Cardiac septum (tissue), 1 donor: ENCODE results near the gene EXOC6. TPM values are rescaled to one million over a fixed set of nuclear protein-coding genes. Genes with fewer than 3 reads are reported as not detected.

ENCODE experiments used
- DNase-seq: peaks from one replicate; pipeline ENCODE4 v3.0.0-alpha.2; 2020; ENCODE audit warnings: low spot score
- intact Hi-C: fragments of 100-400 bp; cut with DNase I; formaldehyde crosslinking; loops from one replicate; pipeline ENCODE4 v1.14.0; 2022
- total RNA-seq: library from RNA; stranded (reverse); fragmentation: NEBNext Ultra II Directional; extraction: Animal tissue kit (Norgen Biotek cat#: 25700); gene quantifications from one replicate; pipeline ENCODE4 v1.2.1, GENCODE V29; 2021
- donor health status: DM: no; HTN: no; CAD: no.

The EXOC6 gene
- total RNA-seq, 1 donor from 2014 or later = 9.9 TPM

GRCh38 chr10:93059975-93060886 lies 211.9 kb downstream of the EXOC6 start, which contains the start of gene CYP26C1:
Gene CYP26C1 (plus strand): TSS chr10:93060798. CDS start chr10:93061264, 466 bp downstream.
- intact Hi-C loops = no loop called here
- DNase-seq = no peak

DNA sequence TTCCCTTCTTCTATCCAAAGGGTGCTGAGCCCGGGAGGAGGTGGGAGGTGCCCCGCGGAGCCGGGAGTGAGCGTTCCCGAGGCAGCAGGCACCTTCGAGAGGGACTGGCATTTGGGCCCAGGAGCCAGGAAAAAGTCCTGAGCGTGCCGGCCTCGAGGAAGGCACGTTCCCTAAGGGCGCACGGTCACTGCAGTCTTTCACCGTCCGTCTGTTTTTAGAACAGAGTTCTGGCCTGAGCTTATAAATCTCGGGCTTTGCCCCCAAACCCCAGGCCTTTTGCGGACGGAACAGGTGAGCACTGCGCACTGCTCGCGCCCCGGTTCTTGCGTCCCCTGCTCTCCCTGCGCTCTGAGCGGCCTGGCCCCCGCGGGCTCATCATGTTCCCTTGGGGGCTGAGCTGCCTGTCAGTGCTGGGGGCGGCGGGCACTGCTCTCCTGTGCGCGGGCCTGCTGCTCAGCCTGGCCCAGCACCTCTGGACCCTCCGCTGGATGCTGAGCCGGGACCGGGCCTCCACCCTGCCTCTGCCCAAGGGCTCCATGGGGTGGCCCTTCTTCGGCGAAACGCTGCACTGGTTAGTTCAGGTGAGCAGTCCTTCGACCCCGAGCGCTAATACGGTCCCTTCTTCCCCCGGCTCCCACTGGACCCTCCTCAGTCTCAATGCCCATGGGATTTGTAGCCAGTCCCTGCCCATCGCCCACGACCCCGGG lies 212.7 kb downstream of the EXOC6 start:
- DNase-seq = no peak
- intact Hi-C loops = no loop called here

DNA sequence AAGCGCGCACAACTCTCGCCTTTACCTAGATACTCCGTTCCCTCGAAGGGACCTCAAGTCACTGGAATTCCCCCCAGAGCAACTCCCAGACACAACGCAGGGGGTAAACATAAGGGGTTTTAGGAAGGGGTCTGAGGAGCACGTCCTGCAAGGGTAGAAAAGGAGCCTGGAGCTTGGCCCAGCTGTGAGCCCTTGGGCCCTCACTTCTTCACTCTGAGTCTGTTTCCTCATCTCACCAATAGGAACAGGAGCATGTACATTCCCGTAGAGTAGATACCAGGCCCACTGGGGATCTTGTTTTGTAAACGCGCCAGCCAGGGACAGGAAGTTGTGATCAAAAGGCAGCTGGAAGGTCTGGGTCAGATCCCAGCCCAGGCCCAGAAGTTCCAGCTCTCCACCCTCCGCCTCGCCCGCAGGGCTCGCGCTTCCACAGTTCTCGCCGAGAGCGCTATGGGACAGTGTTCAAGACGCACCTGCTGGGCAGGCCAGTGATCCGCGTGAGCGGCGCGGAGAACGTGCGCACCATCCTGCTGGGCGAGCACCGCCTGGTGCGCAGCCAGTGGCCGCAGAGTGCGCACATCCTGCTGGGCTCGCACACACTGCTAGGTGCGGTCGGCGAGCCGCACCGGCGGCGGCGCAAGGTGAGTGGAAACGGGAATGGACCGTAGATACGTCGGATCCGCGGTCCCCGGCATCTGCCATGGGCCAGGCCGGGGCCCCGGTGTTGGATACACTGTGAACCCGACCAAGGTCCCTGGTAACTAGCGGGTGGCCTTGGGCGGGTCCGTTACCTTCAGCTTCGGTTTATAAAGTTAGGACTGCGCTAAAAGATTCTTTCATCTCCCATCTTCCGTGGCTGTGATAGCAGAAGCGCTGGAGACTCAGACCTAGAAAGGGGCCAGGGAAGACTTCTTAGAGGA lies 213.5 kb downstream of the EXOC6 start:
- intact Hi-C loops = no loop called here
- no peak for DNase-seq

- intact Hi-C loops = no loop called here
- no peak for DNase-seq
These were observed 214.3 kb downstream of the EXOC6 start for GRCh38 chr10:93062514-93063143.

DNA sequence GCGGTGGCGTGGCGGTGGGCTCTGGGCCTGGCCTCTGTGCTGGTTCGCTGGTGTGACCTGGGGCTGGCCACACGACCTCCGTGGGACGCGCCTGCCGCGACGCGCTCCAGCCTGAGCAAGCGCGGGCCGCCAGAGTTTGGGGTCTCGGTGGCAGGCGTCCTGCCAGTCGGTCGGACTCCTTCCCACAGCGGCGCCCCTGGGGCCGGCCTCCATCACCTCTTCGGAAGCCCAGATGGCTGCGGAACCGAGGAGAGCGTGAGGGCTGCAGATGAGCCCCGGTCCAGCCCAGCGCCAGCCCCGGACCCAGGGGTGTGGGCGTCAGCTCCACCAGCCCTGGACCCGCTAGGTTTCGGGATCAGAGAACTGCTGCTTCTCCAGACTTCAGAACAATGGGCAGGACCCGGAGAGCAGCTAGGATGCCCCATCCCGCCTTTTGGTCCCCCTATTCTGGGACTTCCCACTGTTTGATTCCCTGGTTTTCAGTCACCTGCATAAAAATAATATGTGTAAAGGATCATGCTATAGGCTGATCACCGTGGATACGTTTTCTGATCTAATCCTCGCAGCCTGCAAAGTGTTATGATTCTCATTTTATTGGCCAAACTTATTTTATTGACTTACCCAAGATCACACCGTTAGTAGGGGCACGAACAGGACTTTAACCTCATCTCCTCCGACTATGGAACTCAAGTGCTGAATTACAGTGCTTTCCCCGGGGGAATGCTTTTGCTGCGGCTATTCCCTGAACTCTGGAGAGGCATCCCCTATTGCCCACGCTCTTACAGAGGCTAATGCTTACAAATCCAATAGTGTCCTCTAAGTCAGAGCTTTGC lies 215.0 kb downstream of the EXOC6 start:
- no peak for DNase-seq

GRCh38 chr10:93063977-93064660 lies 215.8 kb downstream of the EXOC6 start:
- no peak for DNase-seq
- intact Hi-C loops = no loop called here

More for the DNA sequence above, 215.0 kb downstream of the EXOC6 start:
- intact Hi-C loops = no loop called here

DNA sequence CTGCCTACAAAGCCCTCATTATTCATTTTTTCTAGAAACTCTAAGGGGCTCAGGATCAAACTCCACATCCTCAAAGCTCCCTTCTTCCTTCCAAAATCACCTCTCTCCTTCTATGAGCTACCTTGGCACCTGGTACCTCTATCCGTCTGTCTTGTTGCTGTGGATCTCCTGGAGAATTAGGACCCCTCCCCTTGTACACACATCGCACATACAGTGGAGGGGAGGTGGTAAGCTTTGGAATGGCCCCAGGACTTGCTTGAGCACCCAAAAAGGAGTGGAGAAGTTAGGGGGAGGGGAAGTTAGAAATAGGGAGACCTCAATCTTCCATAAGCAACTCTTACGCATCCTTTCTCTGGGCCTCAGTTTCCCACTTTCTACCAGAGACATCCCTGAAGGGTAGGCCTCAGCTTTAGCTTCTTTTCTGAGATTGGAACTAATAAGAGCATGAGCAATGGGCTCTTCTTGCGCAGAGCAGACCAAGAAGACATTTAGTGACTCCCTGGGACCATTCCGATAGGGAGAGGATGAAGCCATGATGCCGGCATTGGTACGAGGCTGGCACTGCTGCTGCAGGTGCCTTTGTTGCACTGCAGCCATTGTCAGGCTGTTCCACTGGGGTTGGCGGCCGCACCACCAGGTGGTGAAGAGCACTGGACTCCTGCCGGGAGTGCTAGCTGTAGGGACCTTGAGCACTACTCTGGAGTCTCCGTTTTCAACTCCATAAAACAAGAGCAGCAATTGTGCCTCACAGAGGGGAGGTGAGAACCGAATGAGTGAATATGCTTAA lies 216.7 kb downstream of the EXOC6 start:
- intact Hi-C loops = no loop called here
- no peak for DNase-seq

DNA sequence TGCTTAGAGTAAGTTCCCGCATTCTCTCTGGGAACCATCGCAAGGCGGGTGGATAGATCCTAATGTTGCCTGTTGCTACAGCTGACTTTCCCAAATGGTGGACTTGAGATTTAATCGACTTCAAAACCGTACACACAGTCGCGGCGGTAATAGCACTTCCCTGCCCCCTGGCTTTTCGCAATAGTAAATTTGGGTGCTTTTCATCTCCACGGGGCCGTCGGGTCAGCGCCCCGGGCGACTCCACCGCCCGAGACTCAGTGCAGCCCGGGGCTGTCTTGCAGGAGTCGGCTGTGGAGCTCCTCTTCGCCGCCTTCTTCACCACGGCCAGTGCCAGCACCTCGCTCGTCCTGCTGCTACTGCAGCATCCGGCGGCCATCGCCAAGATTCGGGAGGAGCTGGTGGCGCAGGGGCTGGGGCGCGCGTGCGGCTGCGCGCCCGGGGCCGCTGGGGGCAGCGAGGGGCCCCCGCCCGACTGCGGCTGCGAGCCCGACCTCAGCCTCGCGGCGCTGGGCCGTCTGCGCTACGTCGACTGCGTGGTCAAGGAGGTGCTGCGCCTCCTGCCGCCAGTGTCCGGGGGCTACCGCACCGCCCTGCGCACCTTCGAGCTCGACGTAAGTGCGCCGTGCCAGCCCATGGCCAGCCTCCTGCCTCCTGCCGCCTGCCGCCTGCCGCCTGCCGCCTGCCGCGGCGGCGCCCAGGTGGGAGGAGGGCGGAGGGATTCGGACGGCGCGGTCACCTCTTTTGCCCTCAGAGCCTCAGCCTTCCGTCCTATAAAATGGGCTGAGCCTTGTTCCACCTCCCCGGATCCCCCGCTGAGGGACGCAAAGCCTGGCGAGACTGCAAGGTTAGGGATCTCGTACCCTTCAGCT lies 217.6 kb downstream of the EXOC6 start:
- intact Hi-C loops = no loop called here
- no peak for DNase-seq

- no peak for DNase-seq
- intact Hi-C loops = no loop called here
These were observed 218.2 kb downstream of the EXOC6 start for GRCh38 chr10:93066544-93066913.

- DNase-seq = no peak
- intact Hi-C loops = no loop called here
These were observed 219.4 kb downstream of the EXOC6 start for GRCh38 chr10:93067443-93068365.

DNA sequence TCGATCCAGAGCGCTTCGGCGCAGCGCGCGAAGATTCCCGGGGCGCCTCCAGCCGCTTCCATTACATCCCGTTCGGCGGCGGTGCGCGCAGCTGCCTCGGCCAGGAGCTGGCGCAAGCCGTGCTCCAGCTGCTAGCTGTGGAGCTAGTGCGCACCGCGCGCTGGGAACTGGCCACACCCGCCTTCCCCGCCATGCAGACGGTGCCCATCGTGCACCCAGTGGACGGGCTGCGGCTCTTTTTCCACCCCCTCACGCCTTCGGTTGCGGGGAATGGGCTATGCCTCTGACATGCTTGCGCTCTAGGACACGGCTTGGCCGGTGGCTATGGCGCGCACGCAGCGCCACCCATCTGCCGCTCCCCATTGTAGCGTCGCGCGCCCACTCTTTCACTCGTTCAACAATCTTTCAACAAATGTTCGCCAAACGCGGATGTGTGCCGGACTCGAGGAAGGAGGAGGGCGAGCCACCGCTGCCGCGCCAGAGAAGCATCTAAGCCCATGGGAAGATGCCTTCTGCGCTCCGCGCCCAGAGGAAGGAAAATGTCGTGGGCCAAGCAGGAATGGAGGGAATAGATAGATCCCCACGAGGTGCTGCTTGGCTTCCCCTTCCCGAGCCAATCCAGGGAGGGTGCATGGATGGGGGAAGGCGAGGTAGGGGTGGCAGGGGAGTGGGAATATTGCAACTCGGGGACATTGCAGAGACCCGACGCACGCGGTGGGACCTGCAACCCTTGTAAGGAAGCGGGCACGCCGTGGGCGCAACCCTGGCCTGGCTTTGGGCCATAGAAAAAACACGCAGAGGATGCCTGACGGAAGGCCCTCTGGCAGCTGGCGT lies 220.3 kb downstream of the EXOC6 start:
- intact Hi-C loops = no loop called here
- DNase-seq = no peak

DNA sequence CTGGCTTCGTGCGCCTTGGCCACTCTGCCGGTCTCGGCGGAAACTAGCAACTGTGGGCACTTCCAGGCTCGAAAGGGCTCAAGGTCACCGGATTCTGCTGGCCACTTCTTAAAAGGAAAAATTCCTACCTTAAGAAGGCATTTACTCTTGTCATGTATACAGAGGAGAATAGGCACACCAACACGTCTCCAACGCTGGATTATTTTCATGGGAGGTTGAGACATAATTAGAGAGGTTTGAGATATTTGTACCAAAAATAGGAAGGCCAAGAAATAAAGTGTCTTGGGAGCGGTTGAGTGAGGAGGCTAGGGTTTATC lies 220.9 kb downstream of the EXOC6 start:
- DNase-seq = no peak
- intact Hi-C loops = no loop called here

DNA sequence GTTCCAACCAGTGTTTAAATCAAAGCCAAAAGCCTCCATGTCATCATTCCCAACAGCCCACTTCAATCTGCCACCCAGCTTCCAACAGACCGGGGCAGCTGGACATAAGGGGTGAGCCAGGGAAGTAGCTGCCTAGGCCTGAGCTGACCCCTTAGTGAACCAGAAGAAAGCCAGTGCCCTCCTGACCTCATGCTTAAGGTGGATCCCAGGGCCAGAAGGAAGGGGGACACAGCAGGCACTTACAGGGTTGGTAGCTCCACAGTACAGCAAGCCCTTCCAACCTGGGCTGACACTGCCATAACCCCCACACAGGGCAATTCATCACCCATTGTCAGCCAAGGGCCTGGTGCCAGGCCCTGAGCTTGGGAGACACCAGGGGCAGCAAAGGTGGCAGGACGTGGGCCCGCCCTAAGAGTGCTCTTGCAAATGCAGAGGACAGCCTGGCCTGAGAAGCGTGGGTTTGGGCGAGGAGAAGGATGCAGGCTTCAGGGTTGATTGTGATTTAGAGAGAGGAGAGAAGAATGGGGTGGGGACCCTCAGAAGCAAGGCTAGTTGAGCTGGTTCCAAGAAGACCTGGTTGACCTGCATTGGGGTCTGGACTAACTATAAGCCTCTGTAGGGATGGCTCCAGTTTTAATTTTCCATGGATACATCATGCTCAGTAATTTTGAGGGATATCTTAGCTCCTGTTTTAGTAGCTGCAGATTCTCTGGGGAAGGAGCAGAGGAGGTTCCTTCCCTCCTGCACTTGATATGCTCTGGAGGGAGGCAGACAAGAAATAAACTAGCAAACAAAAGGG lies 222.3 kb downstream of the EXOC6 start:
- DNase-seq = no peak
- intact Hi-C loops = no loop called here

DNA sequence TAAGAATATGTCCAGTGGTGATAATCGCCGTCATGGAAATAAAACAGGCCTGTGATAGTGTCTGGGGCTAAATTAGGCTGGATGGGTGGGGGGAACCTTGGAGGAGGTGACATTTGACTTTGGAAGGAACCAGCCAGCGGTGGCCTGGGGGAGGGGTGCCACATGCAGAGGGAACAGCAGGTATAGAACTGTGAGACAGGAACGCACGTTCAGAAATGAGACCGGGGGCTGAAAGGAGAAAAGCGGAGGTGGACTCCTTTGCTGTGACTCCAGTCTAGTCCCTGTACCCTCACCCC lies 222.8 kb downstream of the EXOC6 start:
- no peak for DNase-seq
- intact Hi-C loops = no loop called here
